ENCODE measurements around the gene CCDC8. TPM values are rescaled to one million over a fixed set of nuclear protein-coding genes. Genes with fewer than 3 reads are reported as not detected.
"Not testable (repeated sequence)": the region's sequence is repeated elsewhere in the genome, so short reads cannot be mapped to it uniquely, and the experiment has no call there.

The CCDC8 gene
- total and polyA plus RNA-seq, 5 donors from 2014 or later, result not detected

- H3K4me1 Mint-ChIP-seq, result peaks cover 0 to 16% (median 7%) of the 10 kb centered on the region in 4 donors
- H3K4me3 Mint-ChIP-seq, result no peak overlapping the region
Observed at GRCh38 chr19:46383171-46383815, 30.1 kb downstream of the CCDC8 start.

GRCh38 chr19:46381756-46382345 is 31.5 kb downstream of the CCDC8 start:
- ATAC-seq (ENCODE audit: low read depth in 2 of 2) (no peak), DNase-seq (no peak)
- no peak overlapping the region for H3K27ac Mint-ChIP-seq
- Histone ChIP-seq H3K4me3 (ENCODE audit: low read depth, low read length) (no peak overlapping the region), H3K27me3 (ENCODE audit: control insufficient read depth, insufficient read depth, low read length) (no peaks in the 10 kb centered on the region), H3K27ac (ENCODE audit: insufficient read depth, low read length, poor library complexity, severe bottlenecking) (no peak overlapping the region), H3K4me1 (ENCODE audit: control insufficient read depth, insufficient read depth, low read length, poor library complexity, severe bottlenecking) (no peaks in the 10 kb centered on the region), H3K36me3 (ENCODE audit: control insufficient read depth, insufficient read depth, low read length) (peaks cover 62% of the 10 kb centered on the region), H3K9me3 (ENCODE audit: control insufficient read depth in 2 of 2, low read length in 2 of 2) (no peaks in the 10 kb centered on the region)
- no peaks in the 10 kb centered on the region for H3K9me3 Mint-ChIP-seq
- H3K36me3 Mint-ChIP-seq, result peaks cover 53% of the 10 kb centered on the region
- H3K4me3 Mint-ChIP-seq, result no peak overlapping the region
- H3K4me1 Mint-ChIP-seq, result peaks cover 0 to 20% (median 9%) of the 10 kb centered on the region in 4 donors
- H3K27me3 Mint-ChIP-seq, result no peaks in the 10 kb centered on the region

More at GRCh38 chr19:46383171-46383815, 30.1 kb downstream of the CCDC8 start:
- Histone ChIP-seq H3K36me3 (ENCODE audit: control insufficient read depth, insufficient read depth, low read length) (peaks cover 61% of the 10 kb centered on the region), H3K4me1 (ENCODE audit: control insufficient read depth, insufficient read depth, low read length, poor library complexity, severe bottlenecking) (no peaks in the 10 kb centered on the region), H3K27me3 (ENCODE audit: control insufficient read depth, insufficient read depth, low read length) (no peaks in the 10 kb centered on the region), H3K27ac (ENCODE audit: insufficient read depth, low read length, poor library complexity, severe bottlenecking) (no peak overlapping the region), H3K9me3 (ENCODE audit: control insufficient read depth in 2 of 2, low read length in 2 of 2) (no peaks in the 10 kb centered on the region), H3K4me3 (ENCODE audit: low read depth, low read length) (no peak overlapping the region)
- ATAC-seq (ENCODE audit: low read depth in 2 of 2) (no peak), DNase-seq (no peak)
- Mint-ChIP-seq H3K27ac (no peak overlapping the region), H3K36me3 (peaks cover 51% of the 10 kb centered on the region), H3K27me3 (no peaks in the 10 kb centered on the region), H3K9me3 (no peaks in the 10 kb centered on the region)

- no peak overlapping the region for H3K4me3 ChIP-seq (ENCODE audit: low read depth, low read length)
- peaks cover 0 to 20% (median 9%) of the 10 kb centered on the region in 4 donors for H3K4me1 Mint-ChIP-seq
- no peak for DNase-seq
- H3K4me3 Mint-ChIP-seq, result no peak overlapping the region
- H3K27ac Mint-ChIP-seq, result no peak overlapping the region
- H3K36me3 ChIP-seq (ENCODE audit: control insufficient read depth, insufficient read depth, low read length), result peaks cover 67% of the 10 kb centered on the region
- H3K9me3 Mint-ChIP-seq, result no peaks in the 10 kb centered on the region
- H3K9me3 ChIP-seq (ENCODE audit: control insufficient read depth in 2 of 2, low read length in 2 of 2), result no peaks in the 10 kb centered on the region
- H3K27me3 Mint-ChIP-seq, result no peaks in the 10 kb centered on the region
- H3K4me1 ChIP-seq (ENCODE audit: control insufficient read depth, insufficient read depth, low read length, poor library complexity, severe bottlenecking), result no peaks in the 10 kb centered on the region
- no peak for ATAC-seq (ENCODE audit: low read depth in 2 of 2)
- H3K27ac ChIP-seq (ENCODE audit: insufficient read depth, low read length, poor library complexity, severe bottlenecking), result no peak overlapping the region
- H3K27me3 ChIP-seq (ENCODE audit: control insufficient read depth, insufficient read depth, low read length), result no peaks in the 10 kb centered on the region
- H3K36me3 Mint-ChIP-seq, result peaks cover 54% of the 10 kb centered on the region
Observed at GRCh38 chr19:46381346-46381745, 32.0 kb downstream of the CCDC8 start.

- Histone ChIP-seq H3K27me3 (ENCODE audit: control insufficient read depth, insufficient read depth, low read length) (no peaks in the 10 kb centered on the region), H3K4me3 (ENCODE audit: low read depth, low read length) (no peak overlapping the region), H3K4me1 (ENCODE audit: control insufficient read depth, insufficient read depth, low read length, poor library complexity, severe bottlenecking) (no peaks in the 10 kb centered on the region), H3K36me3 (ENCODE audit: control insufficient read depth, insufficient read depth, low read length) (peaks cover 73% of the 10 kb centered on the region), H3K27ac (ENCODE audit: insufficient read depth, low read length, poor library complexity, severe bottlenecking) (no peak overlapping the region), H3K9me3 (ENCODE audit: control insufficient read depth in 2 of 2, low read length in 2 of 2) (no peaks in the 10 kb centered on the region)
- no peak for DNase-seq
- no peak for ATAC-seq (ENCODE audit: low read depth in 2 of 2)
- no peak overlapping the region for H3K4me3 Mint-ChIP-seq
- no peaks in the 10 kb centered on the region for H3K9me3 Mint-ChIP-seq
- peaks cover 0 to 20% (median 9%) of the 10 kb centered on the region in 4 donors for H3K4me1 Mint-ChIP-seq
- H3K27me3 Mint-ChIP-seq, result no peaks in the 10 kb centered on the region
- no peak overlapping the region for H3K27ac Mint-ChIP-seq
- H3K36me3 Mint-ChIP-seq, result peaks cover 57% of the 10 kb centered on the region
Observed at GRCh38 chr19:46380690-46381089, 32.7 kb downstream of the CCDC8 start.

GRCh38 chr19:46378268-46378667 is 35.1 kb downstream of the CCDC8 start:
- Histone ChIP-seq H3K27me3 (ENCODE audit: control insufficient read depth, insufficient read depth, low read length) (no peaks in the 10 kb centered on the region), H3K27ac (ENCODE audit: insufficient read depth, low read length, poor library complexity, severe bottlenecking) (no peak overlapping the region), H3K4me1 (ENCODE audit: control insufficient read depth, insufficient read depth, low read length, poor library complexity, severe bottlenecking) (no peaks in the 10 kb centered on the region), H3K9me3 (ENCODE audit: control insufficient read depth in 2 of 2, low read length in 2 of 2) (no peaks in the 10 kb centered on the region), H3K4me3 (ENCODE audit: low read depth, low read length) (no peak overlapping the region), H3K36me3 (ENCODE audit: control insufficient read depth, insufficient read depth, low read length) (peaks cover 62% of the 10 kb centered on the region)
- Mint-ChIP-seq H3K27me3 (no peaks in the 10 kb centered on the region), H3K4me1 (peaks cover 0 to 20% (median 8%) of the 10 kb centered on the region in 4 donors), H3K4me3 (no peak overlapping the region), H3K27ac (no peak overlapping the region), H3K36me3 (peaks cover 53% of the 10 kb centered on the region), H3K9me3 (no peaks in the 10 kb centered on the region)
- ATAC-seq (ENCODE audit: low read depth in 2 of 2), result no peak
- no peak for DNase-seq

- H3K4me3 Mint-ChIP-seq, result no peak overlapping the region
- Histone ChIP-seq H3K4me1 (ENCODE audit: control insufficient read depth, insufficient read depth, low read length, poor library complexity, severe bottlenecking) (peaks cover under 1% of the 10 kb centered on the region), H3K9me3 (ENCODE audit: control insufficient read depth in 2 of 2, low read length in 2 of 2) (no peaks in the 10 kb centered on the region), H3K27me3 (ENCODE audit: control insufficient read depth, insufficient read depth, low read length) (no peaks in the 10 kb centered on the region), H3K27ac (ENCODE audit: insufficient read depth, low read length, poor library complexity, severe bottlenecking) (no peak overlapping the region), H3K4me3 (ENCODE audit: low read depth, low read length) (no peak overlapping the region), H3K36me3 (ENCODE audit: control insufficient read depth, insufficient read depth, low read length) (peaks cover 47% of the 10 kb centered on the region)
- H3K27me3 Mint-ChIP-seq, result no peaks in the 10 kb centered on the region
- no peak for DNase-seq
- H3K27ac Mint-ChIP-seq, result peak overlapping the region in 2 of 3 donors; percentile 31 to 58
- H3K36me3 Mint-ChIP-seq, result peaks cover 41% of the 10 kb centered on the region
- H3K9me3 Mint-ChIP-seq, result no peaks in the 10 kb centered on the region
- ATAC-seq (ENCODE audit: low read depth in 2 of 2), result no peak
- peaks cover 3 to 20% (median 10%) of the 10 kb centered on the region in 4 donors for H3K4me1 Mint-ChIP-seq
Observed at GRCh38 chr19:46376241-46377153, 36.9 kb downstream of the CCDC8 start.

- not testable (repeated sequence) for H3K4me3 Mint-ChIP-seq; H3K27me3 Mint-ChIP-seq; ATAC-seq (ENCODE audit: low read depth in 2 of 2); DNase-seq; H3K4me3 ChIP-seq (ENCODE audit: low read depth, low read length); H3K9me3 ChIP-seq (ENCODE audit: control insufficient read depth in 2 of 2, low read length in 2 of 2); H3K4me1 ChIP-seq (ENCODE audit: control insufficient read depth, insufficient read depth, low read length, poor library complexity, severe bottlenecking); H3K27me3 ChIP-seq (ENCODE audit: control insufficient read depth, insufficient read depth, low read length); H3K9me3 Mint-ChIP-seq; H3K27ac ChIP-seq (ENCODE audit: insufficient read depth, low read length, poor library complexity, severe bottlenecking)
- peaks cover 36% of the 10 kb centered on the region for H3K36me3 Mint-ChIP-seq
- H3K27ac Mint-ChIP-seq, result peak overlapping the region in 1 of 3 donors; percentile 58
- peaks cover 6 to 21% (median 16%) of the 10 kb centered on the region in 4 donors for H3K4me1 Mint-ChIP-seq
- peaks cover 42% of the 10 kb centered on the region for H3K36me3 ChIP-seq (ENCODE audit: control insufficient read depth, insufficient read depth, low read length)
Observed at GRCh38 chr19:46375476-46376067, 37.8 kb downstream of the CCDC8 start.

Data from CD4-positive, CD25-positive, alpha-beta regulatory T cell (primary cell).